Measurements from ENCODE around the gene BPIFB1. TPM values are rescaled to one million over a fixed set of nuclear protein-coding genes. Genes with fewer than 3 reads are reported as not detected.

The BPIFB1 gene
- total RNA-seq, 2 experiments from 2014 or later, result not detected

DNA sequence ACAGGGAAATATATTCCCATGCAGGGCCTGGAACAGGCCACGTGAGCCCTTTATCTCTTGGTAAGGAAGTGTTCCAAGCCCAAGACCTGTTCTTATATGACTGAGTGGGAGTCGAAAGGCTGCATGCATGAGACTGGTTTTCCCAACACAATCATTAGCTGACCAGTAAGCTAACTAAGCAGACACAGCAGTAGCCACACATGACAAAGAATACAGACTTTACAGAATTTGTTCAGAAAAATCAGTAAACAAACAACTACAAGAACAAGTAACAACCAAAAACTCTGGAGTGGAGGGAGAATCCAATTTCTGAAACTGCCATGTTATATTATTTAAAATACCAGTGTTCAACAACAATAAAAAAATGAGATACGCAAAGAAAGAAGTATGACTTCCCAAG is 30.6 kb upstream of the BPIFB1 start:
- Mint-ChIP-seq H3K9me3 (ENCODE audit: low read depth) (no peaks in the 10 kb centered on the region), H3K4me1 (no peaks in the 10 kb centered on the region), H3K27me3 (peaks cover 28% of the 10 kb centered on the region), H3K36me3 (no peaks in the 10 kb centered on the region), H3K4me3 (no peak overlapping the region), H3K27ac (no peak overlapping the region)
- DNase-seq, result no peak
- ATAC-seq, result no peak
- CTCF ChIA-PET, result interaction anchor here (0.6 kb wide), 1 partner anchor 23 kb away, joined by 3 read pairs; no protein-coding TSS in a partner anchor

- Mint-ChIP-seq H3K27ac (no peak overlapping the region), H3K36me3 (no peaks in the 10 kb centered on the region), H3K9me3 (ENCODE audit: low read depth) (no peaks in the 10 kb centered on the region), H3K27me3 (peaks cover 35% of the 10 kb centered on the region), H3K4me3 (no peak overlapping the region), H3K4me1 (no peaks in the 10 kb centered on the region)
- CTCF ChIA-PET, result no interaction called here
- no peak for DNase-seq
- no peak for ATAC-seq
These were observed 28.0 kb upstream of the BPIFB1 start for GRCh38 chr20:33255005-33255404.

DNA sequence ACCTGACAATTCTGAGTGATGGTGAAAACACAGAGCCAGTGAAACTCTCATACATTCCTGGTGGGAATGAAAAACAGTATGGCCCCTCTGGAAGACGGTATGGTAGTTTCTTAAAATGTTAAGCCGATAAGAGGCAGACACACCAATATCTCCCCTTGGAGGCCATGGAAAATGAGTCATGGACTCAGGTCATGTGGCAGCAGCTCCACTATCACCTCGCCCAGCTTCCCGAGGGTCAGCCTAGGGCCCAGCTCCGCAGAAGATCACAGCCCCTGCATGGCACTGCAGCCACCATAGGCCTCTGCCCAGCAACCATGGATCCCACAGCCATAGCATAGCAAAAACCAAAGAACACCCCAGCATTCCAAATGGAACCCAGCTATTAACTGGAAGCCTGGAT is 25.8 kb upstream of the BPIFB1 start:
- no peaks in the 10 kb centered on the region for H3K4me1 Mint-ChIP-seq
- no peak overlapping the region for H3K4me3 Mint-ChIP-seq
- H3K27ac Mint-ChIP-seq, result no peak overlapping the region
- H3K36me3 Mint-ChIP-seq, result no peaks in the 10 kb centered on the region
- ATAC-seq, result no peak
- no peak for DNase-seq
- CTCF ChIA-PET, result no interaction called here
- H3K9me3 Mint-ChIP-seq (ENCODE audit: low read depth), result no peaks in the 10 kb centered on the region
- peaks cover 53% of the 10 kb centered on the region for H3K27me3 Mint-ChIP-seq

DNA sequence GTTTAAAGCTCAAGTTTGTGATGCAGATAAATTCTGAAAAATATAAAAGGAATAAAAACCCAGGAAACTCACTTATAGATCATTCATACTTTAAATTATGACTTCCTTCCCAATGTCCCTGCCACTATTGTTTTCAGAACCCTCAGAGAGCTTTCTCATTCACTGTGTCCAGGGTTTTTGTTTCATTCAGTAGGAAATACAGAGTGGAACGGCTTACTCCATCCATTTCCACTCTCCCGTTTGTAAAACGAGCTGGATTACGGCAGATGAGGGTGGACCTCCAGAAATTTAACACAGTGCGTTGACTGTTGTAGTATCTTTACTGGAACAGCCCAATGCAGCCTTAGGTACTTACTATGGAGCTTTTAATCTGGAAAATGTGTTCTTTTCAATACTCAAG is 23.6 kb upstream of the BPIFB1 start:
- H3K27me3 Mint-ChIP-seq, result peaks cover 64% of the 10 kb centered on the region

GRCh38 chr20:33261465-33261864 is 21.5 kb upstream of the BPIFB1 start:
- H3K4me3 Mint-ChIP-seq, result no peak overlapping the region
- ATAC-seq, result no peak
- no peaks in the 10 kb centered on the region for H3K36me3 Mint-ChIP-seq
- CTCF ChIA-PET, result interaction anchor here (1.0 to 1.8 kb wide), 3 partner anchors 31 to 506 kb away, joined by 3 to 5 read pairs (median 4); no protein-coding TSS in a partner anchor
- no peaks in the 10 kb centered on the region for H3K4me1 Mint-ChIP-seq
- peaks cover 50% of the 10 kb centered on the region for H3K27me3 Mint-ChIP-seq
- no peak overlapping the region for H3K27ac Mint-ChIP-seq
- DNase-seq, result no peak
- no peaks in the 10 kb centered on the region for H3K9me3 Mint-ChIP-seq (ENCODE audit: low read depth)

More for the DNA sequence above, 23.6 kb upstream of the BPIFB1 start:
- no peaks in the 10 kb centered on the region for H3K9me3 Mint-ChIP-seq (ENCODE audit: low read depth)
- no peaks in the 10 kb centered on the region for H3K36me3 Mint-ChIP-seq
- no peak overlapping the region for H3K4me3 Mint-ChIP-seq
- no peak overlapping the region for H3K27ac Mint-ChIP-seq
- CTCF ChIA-PET, result no interaction called here
- no peak for DNase-seq
- no peaks in the 10 kb centered on the region for H3K4me1 Mint-ChIP-seq
- no peak for ATAC-seq

DNA sequence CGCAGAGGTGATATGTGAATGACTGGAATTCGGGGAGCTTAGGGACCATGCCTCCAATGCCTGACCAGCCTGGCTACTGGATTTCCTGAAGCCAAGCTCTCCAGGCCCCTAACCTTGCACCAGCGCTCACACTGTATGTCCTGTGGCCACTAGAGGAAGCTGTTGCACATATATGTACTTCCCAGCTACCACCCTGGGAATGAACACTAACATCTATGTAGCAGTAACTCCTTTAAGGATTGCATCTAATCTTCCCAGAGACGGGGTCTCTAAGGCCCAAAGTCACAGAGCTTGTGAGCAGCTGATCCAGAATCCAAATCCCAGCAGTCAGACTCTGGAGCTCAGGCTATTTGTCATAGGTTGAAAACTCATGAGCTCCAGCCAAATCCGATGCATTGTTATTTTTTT is 20.4 kb upstream of the BPIFB1 start:
- peaks cover 41% of the 10 kb centered on the region for H3K27me3 Mint-ChIP-seq
- DNase-seq, result no peak
- no peaks in the 10 kb centered on the region for H3K36me3 Mint-ChIP-seq
- no peaks in the 10 kb centered on the region for H3K4me1 Mint-ChIP-seq
- H3K27ac Mint-ChIP-seq, result no peak overlapping the region
- no peak overlapping the region for H3K4me3 Mint-ChIP-seq
- CTCF ChIA-PET, result interaction anchor here (0.8 to 1.8 kb wide), 10 partner anchors 8 to 406 kb away, joined by 3 to 5 read pairs (median 4); no protein-coding TSS in a partner anchor
- peak; percentile 57 for ATAC-seq
- H3K9me3 Mint-ChIP-seq (ENCODE audit: low read depth), result no peaks in the 10 kb centered on the region

GRCh38 chr20:33263784-33264183 is 19.2 kb upstream of the BPIFB1 start:
- no peak overlapping the region for H3K27ac Mint-ChIP-seq
- ATAC-seq, result no peak
- H3K4me3 Mint-ChIP-seq, result no peak overlapping the region
- CTCF ChIA-PET, result interaction anchor here (1.1 to 1.2 kb wide), 2 partner anchors 15 to 91 kb away, joined by 3 to 4 read pairs; no protein-coding TSS in a partner anchor
- H3K27me3 Mint-ChIP-seq, result peaks cover 44% of the 10 kb centered on the region
- no peaks in the 10 kb centered on the region for H3K4me1 Mint-ChIP-seq
- DNase-seq, result no peak
- H3K36me3 Mint-ChIP-seq, result no peaks in the 10 kb centered on the region
- no peaks in the 10 kb centered on the region for H3K9me3 Mint-ChIP-seq (ENCODE audit: low read depth)

DNA sequence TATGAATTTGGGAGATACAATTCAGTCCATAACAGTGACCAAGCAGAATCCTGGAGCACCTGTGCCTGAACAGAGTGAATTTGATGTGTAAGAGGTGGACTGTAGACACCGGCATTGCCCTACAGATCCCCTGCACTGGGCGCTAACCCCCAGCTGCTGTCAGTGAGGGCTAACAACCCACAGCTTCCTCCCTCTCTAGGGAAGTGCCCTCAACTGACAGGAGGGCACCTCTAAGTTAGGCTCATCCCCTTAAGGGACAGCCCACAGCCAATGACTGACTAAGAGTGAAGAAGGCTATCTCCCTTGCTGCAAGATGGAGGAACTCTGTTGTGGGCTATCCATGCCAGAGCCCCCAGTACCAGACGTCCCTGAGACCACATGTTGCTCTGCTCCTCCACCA is 15.3 kb upstream of the BPIFB1 start:
- no peak overlapping the region for H3K4me3 Mint-ChIP-seq
- no peaks in the 10 kb centered on the region for H3K9me3 Mint-ChIP-seq (ENCODE audit: low read depth)
- H3K36me3 Mint-ChIP-seq, result no peaks in the 10 kb centered on the region
- no peak overlapping the region for H3K27ac Mint-ChIP-seq
- peaks cover 36% of the 10 kb centered on the region for H3K27me3 Mint-ChIP-seq
- peaks cover under 1% of the 10 kb centered on the region for H3K4me1 Mint-ChIP-seq
- no peak for ATAC-seq
- CTCF ChIA-PET, result no interaction called here
- DNase-seq, result no peak

DNA sequence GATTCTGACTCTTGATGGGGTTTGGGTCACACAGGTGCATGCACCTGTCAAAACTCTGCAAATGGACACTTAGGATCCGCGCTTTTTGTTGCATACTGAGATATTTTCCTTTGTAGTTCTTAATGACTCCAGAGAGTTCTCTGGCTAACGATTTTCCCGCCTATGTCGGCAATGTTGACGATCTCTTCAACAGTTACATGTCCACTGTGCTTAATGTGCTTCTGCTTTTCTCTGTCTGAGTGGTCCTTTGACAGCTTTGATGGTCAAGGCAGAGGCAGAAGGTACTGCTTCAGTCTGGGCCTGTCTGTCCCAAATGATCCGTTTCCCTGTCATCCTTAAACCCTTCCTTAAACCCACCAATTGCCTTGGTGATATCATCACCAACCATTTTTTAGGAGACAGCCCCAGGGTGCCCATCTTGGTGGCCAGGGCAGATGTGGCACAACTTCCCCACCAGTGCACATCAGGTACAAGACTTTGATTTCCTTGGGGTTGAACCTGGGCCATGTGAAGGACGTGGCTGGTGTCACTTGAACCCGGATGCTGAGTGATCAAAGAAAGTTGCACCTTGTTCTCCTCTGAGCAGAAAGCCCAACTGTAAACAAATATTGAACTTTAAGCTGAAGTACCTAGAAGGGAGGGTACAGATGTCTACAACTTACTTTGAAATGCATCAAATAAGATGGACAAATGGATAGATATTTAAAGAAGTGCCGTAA is 10.7 kb upstream of the BPIFB1 start:
- CTCF ChIA-PET, result no interaction called here
- H3K4me1 Mint-ChIP-seq, result peaks cover 8% of the 10 kb centered on the region
- no peak overlapping the region for H3K4me3 Mint-ChIP-seq
- H3K27ac Mint-ChIP-seq, result no peak overlapping the region
- no peak for ATAC-seq
- no peaks in the 10 kb centered on the region for H3K36me3 Mint-ChIP-seq
- peaks cover 29% of the 10 kb centered on the region for H3K27me3 Mint-ChIP-seq
- DNase-seq, result no peak
- no peaks in the 10 kb centered on the region for H3K9me3 Mint-ChIP-seq (ENCODE audit: low read depth)

DNA sequence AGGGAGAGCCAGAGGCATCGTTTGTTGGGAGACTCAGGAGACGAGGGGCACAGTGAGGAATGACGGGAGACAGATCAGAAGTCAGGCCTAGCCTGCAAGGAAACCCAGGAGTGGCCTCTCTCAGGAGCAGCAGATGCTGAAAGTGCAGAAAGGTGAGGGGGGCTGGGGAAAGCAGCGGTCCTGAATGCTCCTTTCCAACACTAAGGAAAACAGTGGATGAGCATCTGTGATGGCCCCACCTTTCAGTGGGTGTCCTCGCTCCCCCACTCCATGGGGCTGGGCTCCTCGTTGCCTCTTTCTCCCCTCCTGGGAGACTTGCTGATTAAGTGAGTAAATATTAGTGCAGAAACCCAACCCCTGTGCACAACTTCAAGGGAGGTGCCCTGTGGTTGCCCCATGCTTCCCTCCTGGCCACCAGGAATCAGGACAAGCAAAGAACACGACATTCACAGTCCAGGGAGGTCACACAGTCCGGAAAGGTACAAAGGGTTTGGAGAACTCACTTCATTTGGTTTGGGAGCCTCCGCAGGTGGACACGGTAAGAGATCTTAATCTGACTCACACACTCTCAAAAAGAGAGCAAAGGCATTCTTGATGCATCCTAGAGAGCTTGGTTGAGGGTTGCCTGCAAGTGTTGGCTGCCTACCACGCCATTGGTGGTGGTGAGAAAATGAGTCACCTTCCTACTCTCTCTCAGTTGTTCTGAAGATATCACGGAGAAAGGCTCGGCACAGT is 9.7 kb upstream of the BPIFB1 start:
- H3K4me3 Mint-ChIP-seq, result no peak overlapping the region
- H3K4me1 Mint-ChIP-seq, result peaks cover 8% of the 10 kb centered on the region
- H3K9me3 Mint-ChIP-seq (ENCODE audit: low read depth), result no peaks in the 10 kb centered on the region
- H3K36me3 Mint-ChIP-seq, result no peaks in the 10 kb centered on the region
- DNase-seq (peak; percentile 58), ATAC-seq (peak; percentile 74)
- CTCF ChIA-PET, result no interaction called here
- H3K27me3 Mint-ChIP-seq, result peaks cover 29% of the 10 kb centered on the region
- no peak overlapping the region for H3K27ac Mint-ChIP-seq

DNA sequence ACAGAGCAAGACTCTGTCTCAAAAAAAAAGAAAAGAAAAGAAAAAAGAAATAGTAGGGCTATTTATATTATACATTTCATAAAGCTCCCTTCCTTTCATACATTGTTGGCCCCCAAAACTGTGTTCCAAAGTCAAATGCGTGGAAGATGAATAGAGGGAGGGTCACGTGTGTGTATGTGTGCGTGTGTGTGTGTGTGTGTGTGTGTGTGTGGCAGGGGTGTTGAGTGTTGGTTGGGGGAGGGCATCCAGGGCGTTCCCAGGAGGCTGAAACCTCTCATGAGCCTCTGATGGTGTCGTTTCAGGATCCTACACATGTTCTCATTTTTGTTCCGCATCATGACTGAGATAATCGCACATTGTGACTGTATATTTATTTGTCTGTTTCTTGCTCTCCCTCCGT is 7.8 kb upstream of the BPIFB1 start:
- no peaks in the 10 kb centered on the region for H3K36me3 Mint-ChIP-seq
- no peaks in the 10 kb centered on the region for H3K9me3 Mint-ChIP-seq (ENCODE audit: low read depth)
- H3K27ac Mint-ChIP-seq, result no peak overlapping the region
- DNase-seq (no peak), ATAC-seq (no peak)
- no peak overlapping the region for H3K4me3 Mint-ChIP-seq
- H3K27me3 Mint-ChIP-seq, result peaks cover 41% of the 10 kb centered on the region
- peaks cover 8% of the 10 kb centered on the region for H3K4me1 Mint-ChIP-seq
- CTCF ChIA-PET, result interaction anchor here (1.5 kb wide), 1 partner anchor 17 kb away, joined by 4 read pairs; no protein-coding TSS in a partner anchor

DNA sequence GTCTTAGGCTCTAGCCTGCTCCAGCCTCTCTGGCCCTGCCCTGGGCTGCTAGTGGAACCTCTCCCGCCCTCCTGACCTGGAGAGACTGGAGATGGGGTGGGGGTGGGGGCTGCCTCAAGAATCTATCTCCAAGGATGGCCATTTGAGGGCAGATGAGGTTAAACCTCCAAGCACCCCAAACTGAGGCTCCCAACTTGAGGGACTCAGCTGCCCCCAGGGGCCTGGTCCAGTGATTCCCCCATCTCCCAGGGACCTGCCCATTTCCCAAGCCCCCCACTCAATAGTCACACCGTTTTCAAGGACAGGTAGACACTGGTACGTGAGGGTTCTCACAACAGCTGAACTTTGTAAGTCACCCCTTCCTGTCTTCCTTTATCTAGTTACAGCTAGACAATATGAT is 7.1 kb upstream of the BPIFB1 start:
- no peak overlapping the region for H3K27ac Mint-ChIP-seq
- no peaks in the 10 kb centered on the region for H3K36me3 Mint-ChIP-seq
- no peak for ATAC-seq
- no peak overlapping the region for H3K4me3 Mint-ChIP-seq
- CTCF ChIA-PET, result interaction anchor here (1.5 kb wide), 1 partner anchor 17 kb away, joined by 4 read pairs; no protein-coding TSS in a partner anchor
- DNase-seq, result no peak
- no peaks in the 10 kb centered on the region for H3K9me3 Mint-ChIP-seq (ENCODE audit: low read depth)
- H3K4me1 Mint-ChIP-seq, result peaks cover 8% of the 10 kb centered on the region
- peaks cover 38% of the 10 kb centered on the region for H3K27me3 Mint-ChIP-seq

DNA sequence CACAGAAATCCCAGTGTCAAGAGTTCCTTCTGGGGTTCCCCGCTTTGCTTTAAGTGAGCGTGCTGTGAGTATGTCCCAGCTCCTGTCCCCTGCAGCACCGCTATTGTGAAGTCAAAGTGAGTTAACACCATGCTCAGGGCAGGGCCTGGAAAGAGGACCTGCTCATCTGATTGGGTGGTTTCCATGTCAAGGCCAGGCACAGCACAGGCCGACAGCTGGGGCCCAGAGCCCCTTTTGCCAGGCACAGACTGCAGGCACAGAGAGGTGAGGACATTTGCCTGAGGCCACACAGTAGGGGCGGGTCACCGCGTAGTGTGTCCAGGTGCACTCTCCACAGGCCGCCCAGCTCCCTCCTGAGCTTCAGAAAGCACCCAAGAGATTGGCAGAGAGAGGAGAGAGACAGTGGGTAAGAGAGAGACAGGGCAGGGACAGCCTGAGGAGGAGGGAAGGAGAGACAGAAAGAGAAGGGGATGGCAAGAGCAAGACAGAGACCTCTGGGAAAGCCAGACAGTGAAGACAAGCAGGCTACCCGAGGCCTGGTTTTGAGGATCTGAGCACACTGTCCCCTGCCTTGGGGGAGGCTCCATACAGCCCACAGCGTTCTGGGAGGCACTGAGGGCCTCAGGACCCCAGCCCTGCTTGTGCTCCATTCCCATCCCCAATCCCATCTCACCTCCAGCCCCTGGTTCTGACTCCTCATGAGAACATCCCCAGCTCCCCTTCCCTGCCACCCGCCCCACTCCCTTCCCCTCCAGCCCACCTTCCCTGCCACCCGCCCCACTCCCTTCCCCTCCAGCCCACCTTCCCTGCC is 6.5 kb upstream of the BPIFB1 start:
- CTCF ChIA-PET, result interaction anchor here (1.5 kb wide), 1 partner anchor 16 kb away, joined by 4 read pairs; no protein-coding TSS in a partner anchor
- Mint-ChIP-seq H3K4me1 (peaks cover 8% of the 10 kb centered on the region), H3K36me3 (no peaks in the 10 kb centered on the region), H3K4me3 (no peak overlapping the region), H3K27ac (no peak overlapping the region), H3K27me3 (peaks cover 34% of the 10 kb centered on the region), H3K9me3 (ENCODE audit: low read depth) (no peaks in the 10 kb centered on the region)
- DNase-seq (no peak), ATAC-seq (no peak)
